Heart left ventricle (tissue), 13 donors: ENCODE results near the gene CDX1.

Experiments used
- CTCF ChIP-seq, 12 donors: fragments of 200-600 bp; sonication (generic) in 4 of 12; IDR thresholded peaks; one replicate each; pipeline versions ENCODE4 v1.5.0 to v1.8.0; 2018 to 2022; ENCODE audit warnings: antibody characterized with exemption in 12 of 12, mild to moderate bottlenecking in 5 of 12
- POLR2A ChIP-seq, 2 donors: fragments of 450-650 bp; IDR thresholded peaks; one replicate each; pipeline ENCODE4 v1.6.1; 2017; ENCODE audit warnings: antibody characterized with exemption in 2 of 2, mild to moderate bottlenecking in 2 of 2, moderate library complexity in 2 of 2
- donor health status: ischemic (EF 13 %, LVEDD 7.1; RV severe dilation, severe dysfunction).
- donor health status: DM: no; HTN: yes; CAD: no.
- donor health status: DM: no; HTN: no; CAD: no.
- donor health status: ischemic (EF 25% LVEDD 6.9; RV normal size, moderate dysfunction).
- donor health status: ischemic (EF 25% LVEDD 5.7; RV mildly dilated, moderate dysfunction).
- donor health status: ischemic (EF 35%, LVEDD 5.7; RV mildly dilated, moderate dysfunction).
- donor health status: nonischemic (EF 11% LVEDD 7.7; RV severe dilation, severe dysfunction).
- donor health status: DM: yes; HTN: yes; CAD: no.
- donor health status: PGD.
- donor health status: ischemic (EF 29% LVEDD 5.4; RV normal size, mild dysfunction).
- donor health status: nonischemic (EF 23%, LVEDD 6.1; RV moderate dilation, normal function).

GRCh38 chr5:150157168-150157567 lies 9.4 kb upstream of the CDX1 start:
- TF ChIP-seq CTCF (IDR thresholded peaks at IDR 0.05) (no peak), POLR2A (IDR thresholded peaks at IDR 0.05) (no peak)
